Putamen (tissue), 1 donor: ENCODE data around the gene ARG2.
A peak's percentile ranks its signal among the peaks of the same experiment; 100 is the strongest.

Experiments
- DNase-seq: peaks from one replicate; pipeline ENCODE4 v3.0.0-alpha.2; 2016; ENCODE audit warnings: low spot score

Gene ARG2

GRCh38 chr14:67619446-67620216 is at the start of gene ARG2:
TSS of gene ARG2 (plus strand) at chr14:67619920. CDS start at chr14:67619978, 58 bp downstream.
- DNase-seq = peak; percentile 91

GRCh38 chr14:67570453-67570852 is 49.3 kb upstream of the ARG2 start:
- DNase-seq = no peak

GRCh38 chr14:67571275-67571990 is 48.3 kb upstream of the ARG2 start:
- peak; percentile 59 for DNase-seq

- DNase-seq = no peak
These were observed 47.8 kb upstream of the ARG2 start for GRCh38 chr14:67571991-67572323.

GRCh38 chr14:67572608-67573007 is 47.1 kb upstream of the ARG2 start:
- DNase-seq = no peak

GRCh38 chr14:67573228-67574010 is 46.3 kb upstream of the ARG2 start:
- DNase-seq = no peak

DNA sequence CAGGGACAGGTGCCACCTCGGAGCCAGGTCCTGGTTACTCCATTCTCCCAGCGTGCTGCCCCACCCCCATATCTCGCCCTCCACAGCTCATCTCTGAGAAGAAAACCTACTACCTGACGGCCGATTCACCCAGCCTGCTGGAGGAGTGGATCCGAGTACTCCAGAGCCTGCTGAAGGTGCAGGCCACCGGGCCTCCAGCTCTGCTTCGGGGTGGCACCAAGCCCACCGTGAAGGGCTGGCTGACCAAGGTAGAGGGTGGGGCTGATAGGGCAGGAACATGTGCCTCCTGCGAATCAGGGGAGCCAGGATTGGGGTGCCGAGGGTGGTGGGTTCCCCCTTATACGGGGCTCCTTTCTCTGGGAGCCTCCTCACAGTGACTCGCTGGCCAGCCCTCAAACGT is 45.6 kb upstream of the ARG2 start:
- no peak for DNase-seq

DNA sequence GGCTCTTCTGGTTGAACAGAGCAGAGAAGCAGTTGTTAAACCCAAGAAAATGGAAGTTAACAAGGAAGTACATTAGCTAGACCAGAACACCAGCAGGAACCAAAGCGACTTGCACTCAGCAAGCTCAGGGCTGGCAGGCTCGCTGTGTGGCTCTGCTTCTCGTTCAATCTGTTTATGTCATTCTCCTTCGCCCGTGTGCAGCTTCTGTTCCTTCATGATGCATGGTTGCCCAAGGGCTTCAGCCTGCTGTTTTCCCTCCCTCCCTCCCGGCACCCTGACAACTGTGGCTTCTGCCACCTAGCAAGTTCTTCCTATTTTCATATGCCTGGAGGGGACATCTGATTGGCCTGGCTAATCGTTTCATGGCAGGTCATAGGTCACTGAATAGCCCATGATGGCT is 44.9 kb upstream of the ARG2 start:
- DNase-seq = no peak

- no peak for DNase-seq
These were observed 44.0 kb upstream of the ARG2 start for GRCh38 chr14:67575684-67576083.

DNA sequence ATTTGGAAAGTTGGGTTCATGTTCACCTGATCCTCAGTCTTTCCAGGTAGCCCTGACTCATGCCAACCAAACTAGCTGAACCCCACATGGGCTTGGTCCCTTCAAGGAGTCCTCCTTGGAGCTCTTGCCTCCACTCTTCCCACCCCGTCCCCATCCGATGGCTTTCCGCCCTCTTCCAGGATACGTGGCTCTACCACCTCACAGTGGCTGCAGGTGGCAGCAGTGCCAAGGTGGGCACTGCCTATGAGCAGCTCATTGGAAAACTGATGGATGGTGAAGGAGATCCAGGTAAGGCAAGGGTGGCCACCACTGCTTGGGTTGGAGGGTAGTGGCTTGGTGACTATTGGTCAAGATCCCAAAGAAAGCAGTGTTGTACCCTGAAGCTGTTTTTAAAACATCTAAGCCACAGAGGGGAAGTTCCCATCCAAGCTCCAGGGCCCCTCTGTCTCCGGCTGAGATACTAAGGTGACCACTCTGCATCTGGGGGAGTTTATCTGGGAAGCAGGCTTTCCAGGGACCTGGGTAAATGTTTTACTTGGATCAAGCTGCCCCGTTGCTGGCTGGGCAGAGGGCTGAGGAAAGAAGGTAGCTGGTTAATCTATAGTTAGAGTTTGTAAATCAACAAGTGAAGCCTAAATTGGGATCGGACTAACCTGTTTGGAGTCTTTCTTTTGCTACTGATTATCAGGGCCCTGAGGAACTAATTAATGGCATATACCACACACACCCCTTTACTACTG is 43.3 kb upstream of the ARG2 start:
- DNase-seq = no peak

DNA sequence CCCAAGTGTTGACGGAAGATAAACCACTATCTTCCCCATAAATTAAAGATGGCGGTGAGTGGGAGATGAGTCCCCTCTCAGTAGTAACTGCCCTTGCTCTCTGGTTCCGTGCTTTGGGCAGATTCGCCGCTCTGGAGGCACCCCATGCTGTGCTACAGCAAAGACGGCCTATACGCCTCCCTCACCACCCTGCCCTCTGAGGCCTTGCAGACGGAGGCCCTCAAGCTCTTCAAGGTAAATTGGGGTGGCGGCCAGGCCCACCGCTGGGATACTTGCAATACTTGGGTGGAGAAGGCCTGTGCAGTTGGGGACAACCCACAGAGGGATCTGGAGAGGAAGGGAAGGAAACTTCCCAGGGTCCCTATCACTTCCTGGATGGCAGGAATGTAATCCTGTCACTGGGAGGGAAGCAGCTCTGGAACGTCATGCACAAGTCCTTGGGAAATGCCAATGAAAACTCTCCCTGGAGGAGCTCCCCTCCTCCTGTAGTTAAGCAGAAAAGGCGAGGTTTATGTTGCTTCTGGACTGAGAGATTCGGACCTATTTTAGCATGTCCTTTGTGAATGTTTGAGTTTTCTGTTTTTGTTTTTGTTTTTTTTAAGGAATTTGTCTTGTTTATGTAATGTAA is 42.4 kb upstream of the ARG2 start:
- no peak for DNase-seq

- no peak for DNase-seq
These were observed 41.6 kb upstream of the ARG2 start for GRCh38 chr14:67577909-67578749.

GRCh38 chr14:67579040-67579439 is 40.7 kb upstream of the ARG2 start:
- no peak for DNase-seq

DNA sequence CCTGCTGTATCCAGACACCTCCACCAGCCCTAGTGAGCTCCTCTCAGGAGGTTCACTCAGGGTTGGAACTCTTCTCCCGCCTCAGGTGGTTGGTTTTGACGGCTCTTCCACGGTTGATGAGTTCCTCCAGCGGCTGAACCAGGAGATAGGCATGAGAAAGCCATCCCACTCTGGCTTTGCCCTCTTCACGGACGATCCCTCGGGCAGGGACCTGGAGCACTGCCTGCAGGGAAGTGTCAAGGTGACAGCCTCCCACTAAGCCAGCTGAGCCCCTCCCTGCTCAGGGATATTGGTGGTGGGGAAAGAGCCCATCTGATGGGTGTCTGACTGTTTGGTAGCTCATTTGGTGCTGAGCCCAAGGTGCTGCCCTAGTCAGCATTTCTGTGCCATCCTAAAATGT is 40.1 kb upstream of the ARG2 start:
- DNase-seq = no peak

DNA sequence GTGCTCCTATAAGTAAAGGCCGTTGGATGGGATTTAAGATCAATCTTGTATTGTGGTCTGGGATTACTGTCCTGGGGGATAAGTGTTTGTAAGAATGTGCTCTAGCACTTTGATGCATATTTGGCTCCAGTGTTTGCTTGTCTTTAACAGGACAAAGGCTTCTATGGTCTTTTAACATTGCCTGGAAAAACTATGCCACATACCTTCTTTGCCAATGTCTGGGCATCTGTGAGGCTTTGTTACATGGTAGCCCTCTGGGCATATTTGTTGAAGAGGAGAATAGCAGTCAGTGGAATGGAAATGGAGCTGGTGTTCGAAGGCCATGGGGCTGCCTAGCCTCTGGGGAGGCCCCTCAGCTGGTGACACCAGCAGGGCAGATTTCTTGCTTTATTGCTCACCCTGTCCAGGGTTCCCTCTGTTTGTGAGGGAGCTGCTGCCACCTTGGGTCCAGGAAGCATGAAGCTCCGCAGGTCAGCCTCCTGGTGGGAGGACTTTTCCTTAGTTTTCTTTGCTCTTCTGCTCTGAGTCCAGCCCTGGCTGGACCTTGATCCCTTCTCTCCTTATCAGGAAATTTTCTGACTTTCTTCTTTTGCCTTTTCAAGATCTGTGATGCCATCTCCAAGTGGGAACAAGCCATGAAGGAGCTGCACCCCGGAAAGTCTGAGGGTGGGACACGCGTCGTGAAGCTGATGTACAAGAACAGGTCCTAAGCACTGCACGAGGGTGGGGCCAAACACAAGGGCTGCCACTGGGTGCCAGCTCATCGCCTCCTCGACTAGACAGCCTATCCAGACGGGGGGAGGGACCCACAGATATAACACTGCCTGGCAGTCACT is 39.2 kb upstream of the ARG2 start:
- no peak for DNase-seq

GRCh38 chr14:67581643-67582042 is 38.1 kb upstream of the ARG2 start:
- DNase-seq = no peak

GRCh38 chr14:67582061-67582460 is 37.7 kb upstream of the ARG2 start:
- no peak for DNase-seq

DNA sequence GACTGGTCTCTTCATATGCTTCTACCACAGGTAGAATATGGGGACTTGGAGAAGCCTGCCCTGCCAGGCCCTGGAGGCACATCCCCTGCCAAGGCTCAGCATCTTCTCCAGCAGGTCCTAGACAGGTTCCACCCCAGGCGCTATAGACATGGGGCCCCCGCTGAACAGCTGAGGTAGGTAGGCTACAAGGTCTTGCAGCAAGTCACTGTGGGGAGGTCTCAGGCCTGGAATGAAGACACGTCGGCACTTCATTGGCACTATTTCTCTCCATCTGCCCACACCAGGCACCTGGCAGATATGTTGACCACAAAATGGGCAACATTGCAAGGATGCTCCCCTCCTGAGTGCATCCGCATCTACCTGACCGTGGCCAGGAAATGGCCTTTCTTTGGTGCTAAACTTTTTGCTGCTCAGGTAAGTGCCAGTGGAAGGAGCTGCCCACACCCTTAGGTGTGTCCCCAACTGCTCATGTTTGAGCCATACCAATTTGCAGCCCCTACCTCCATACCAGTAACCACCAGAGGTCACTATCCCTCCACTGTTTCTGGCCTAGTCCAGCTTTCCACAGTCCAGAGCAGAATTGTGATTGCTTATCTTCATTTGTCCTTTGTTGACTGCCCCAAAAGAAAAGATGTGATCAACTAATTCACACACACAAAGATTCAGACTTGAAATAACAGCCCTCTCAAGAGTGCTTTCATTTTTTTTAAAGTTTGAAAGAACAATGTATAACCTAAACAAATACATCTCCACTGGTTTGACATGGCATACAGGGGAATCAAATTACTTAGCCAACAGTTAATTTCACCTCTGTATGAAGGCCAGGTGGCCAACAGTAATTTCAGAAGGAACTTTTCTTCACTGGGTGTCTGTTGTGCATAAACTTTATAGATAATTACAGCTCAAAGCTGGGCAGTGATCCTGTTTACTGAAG is 35.7 kb upstream of the ARG2 start:
- DNase-seq = no peak

DNA sequence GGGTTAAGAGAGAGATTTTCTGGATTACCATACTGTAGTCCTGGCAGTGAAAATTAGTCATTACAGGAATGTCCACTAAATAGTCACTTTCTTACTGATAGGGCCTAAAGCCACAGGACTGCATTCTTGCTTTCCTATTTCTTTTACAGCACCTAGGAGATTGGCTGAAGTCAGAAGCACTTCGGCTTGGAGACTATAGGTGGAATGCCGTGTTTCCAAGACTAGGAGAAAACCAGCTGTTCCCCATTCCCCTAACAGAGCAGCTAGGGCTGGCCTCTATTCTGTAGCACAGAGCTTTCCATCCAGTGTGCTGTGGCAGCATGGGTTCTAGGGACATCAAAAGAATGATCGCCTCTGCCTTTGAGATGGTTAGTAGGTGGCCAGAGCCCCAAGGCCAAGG is 34.7 kb upstream of the ARG2 start:
- DNase-seq = no peak
